H9 (cell line): ENCODE data around the gene TTC28. TPM values are rescaled to one million over a fixed set of nuclear protein-coding genes. Genes with fewer than 3 reads are reported as not detected.

Experiments
- DNase-seq: peaks from one replicate; pipeline ENCODE4 v3.0.0-alpha.2; 2017
- H2AFZ ChIP-seq: one replicate; pipeline ENCODE4 v1.6.1; 2013; ENCODE audit warnings: mild to moderate bottlenecking, low read length, control low read depth, moderate library complexity
- H2AK5ac ChIP-seq: 2 replicates; pipeline ENCODE4 v1.6.1; 2013; ENCODE audit warnings: low read length, control low read depth, mixed read lengths; ENCODE audit not compliant: insufficient read length
- H2BK120ac ChIP-seq: one replicate; pipeline ENCODE4 v1.6.1; 2013; ENCODE audit warnings: low read depth, mild to moderate bottlenecking, low read length, control low read depth, inconsistent platforms; ENCODE audit not compliant: poor library complexity, severe bottlenecking
- H2BK12ac ChIP-seq: 2 replicates; pipeline ENCODE4 v1.6.1; 2013; ENCODE audit warnings: low read length, control low read depth, mixed read lengths, low read depth; ENCODE audit not compliant: insufficient read length
- H2BK15ac ChIP-seq: 2 replicates; pipeline ENCODE4 v1.6.1; 2013; ENCODE audit warnings: low read depth, low read length, control low read depth
- H2BK20ac ChIP-seq: one replicate; pipeline ENCODE4 v1.6.1; 2013; ENCODE audit warnings: low read depth, mild to moderate bottlenecking, low read length, control low read depth, inconsistent platforms; ENCODE audit not compliant: poor library complexity, severe bottlenecking
- H2BK5ac ChIP-seq: 2 replicates; pipeline ENCODE4 v1.6.1; 2013; ENCODE audit warnings: low read length, control low read depth, mixed read lengths; ENCODE audit not compliant: insufficient read length
- H3K14ac ChIP-seq: 2 replicates; pipeline ENCODE4 v1.6.1; 2013; ENCODE audit warnings: low read length, control low read depth; ENCODE audit not compliant: insufficient read depth
- H3K18ac ChIP-seq: 2 replicates; pipeline ENCODE4 v1.6.1; 2013; ENCODE audit warnings: low read depth, mild to moderate bottlenecking, mixed read lengths, low read length, control low read depth; ENCODE audit not compliant: insufficient read length
- H3K23ac ChIP-seq: 2 replicates; pipeline ENCODE4 v1.6.1; 2013; ENCODE audit warnings: low read length, control low read depth, mixed read lengths, low read depth; ENCODE audit not compliant: insufficient read length
- H3K23me2 ChIP-seq: 2 replicates; pipeline ENCODE4 v1.6.1; 2013; ENCODE audit warnings: low read depth, mild to moderate bottlenecking, mixed read lengths, low read length, control low read depth; ENCODE audit not compliant: insufficient read length, poor library complexity, severe bottlenecking
- H3K27ac ChIP-seq: 2 replicates; pipeline ENCODE4 v1.5.1; 2013; ENCODE audit warnings: low read length, control low read depth, mixed read lengths, low read depth; ENCODE audit not compliant: insufficient read length
- H3K27me3 ChIP-seq: 2 replicates; pipeline ENCODE4 v1.6.1; 2013; ENCODE audit warnings: low read length, control low read depth, inconsistent platforms; ENCODE audit not compliant: insufficient read depth
- H3K4ac ChIP-seq: 2 replicates; pipeline ENCODE4 v1.6.1; 2013; ENCODE audit warnings: low read depth, mild to moderate bottlenecking, control low read depth, inconsistent platforms, low read length, moderate library complexity
- H3K4me1 ChIP-seq: 2 replicates; pipeline ENCODE4 v1.6.1; 2013; ENCODE audit warnings: low read length, control low read depth, inconsistent platforms; ENCODE audit not compliant: insufficient read depth
- H3K4me2 ChIP-seq: 2 replicates; pipeline ENCODE4 v1.6.1; 2013; ENCODE audit warnings: low read length, control low read depth, mixed read lengths; ENCODE audit not compliant: insufficient read length, insufficient read depth
- H3K56ac ChIP-seq: 2 replicates; pipeline ENCODE4 v1.6.1; 2013; ENCODE audit warnings: low read depth, mild to moderate bottlenecking, mixed read lengths, low read length, control low read depth; ENCODE audit not compliant: insufficient read length
- H3K79me1 ChIP-seq: 2 replicates; pipeline ENCODE4 v1.6.1; 2013; ENCODE audit warnings: low read depth, mild to moderate bottlenecking, moderate library complexity, low read length, control low read depth, inconsistent platforms; ENCODE audit not compliant: insufficient read depth, poor library complexity, severe bottlenecking
- H3K79me2 ChIP-seq: 2 replicates; pipeline ENCODE4 v1.6.1; 2013; ENCODE audit warnings: low read length, control low read depth, inconsistent platforms; ENCODE audit not compliant: insufficient read depth
- H3K9ac ChIP-seq: 2 replicates; pipeline ENCODE4 v1.6.1; 2013; ENCODE audit warnings: low read length, control low read depth, mixed read lengths; ENCODE audit not compliant: insufficient read length; ENCODE audit errors: extremely low read depth
- H3K9me3 ChIP-seq: one replicate; pipeline ENCODE4 v1.6.1; 2013; ENCODE audit warnings: low read depth, low read length, inconsistent platforms; ENCODE audit not compliant: control insufficient read depth
- H3T11ph ChIP-seq: one replicate; pipeline ENCODE4 v1.6.1; 2013; ENCODE audit warnings: mild to moderate bottlenecking, low read length, control low read depth, inconsistent platforms
- H4K20me1 ChIP-seq: one replicate; pipeline ENCODE4 v1.6.1; 2013; ENCODE audit not compliant: control insufficient read depth, insufficient read length, insufficient read depth
- H4K5ac ChIP-seq: 2 replicates; pipeline ENCODE4 v1.6.1; 2013; ENCODE audit warnings: low read depth, mild to moderate bottlenecking, mixed read lengths, low read length, control low read depth; ENCODE audit not compliant: insufficient read length
- H4K8ac ChIP-seq: replicated peaks from 2 replicates; pipeline ENCODE4 v1.6.1; 2013; ENCODE audit warnings: low read length, control low read depth, mixed read lengths, low read depth; ENCODE audit not compliant: insufficient read length
- H4K91ac ChIP-seq: 2 replicates; pipeline ENCODE4 v1.6.1; 2013; ENCODE audit warnings: low read depth, mild to moderate bottlenecking, moderate library complexity, mixed read lengths, low read length, control low read depth; ENCODE audit not compliant: insufficient read length
- H3K27ac Mint-ChIP-seq, 3 experiments: 2 replicates in 2 of 3; 3 replicates in 1 of 3; pipeline ENCODE4 v1.8.0; 2020 to 2021; ENCODE audit warnings: mixed read lengths in 3 of 3, mild to moderate bottlenecking in 1 of 3, moderate library complexity in 1 of 3
- H3K27me3 Mint-ChIP-seq: 2 replicates; pipeline ENCODE4 v1.8.0; 2021; ENCODE audit warnings: low read depth, mild to moderate bottlenecking, moderate library complexity, mixed read lengths
- H3K36me3 Mint-ChIP-seq, 3 experiments: 2 replicates in 2 of 3; 3 replicates in 1 of 3; pipeline ENCODE4 v1.8.0; 2020 to 2021; ENCODE audit warnings: low read depth in 3 of 3, mixed read lengths in 3 of 3; ENCODE audit not compliant: insufficient read depth in 1 of 3
- H3K4me1 Mint-ChIP-seq, 2 experiments: 2 replicates each; pipeline ENCODE4 v1.8.0; 2020; ENCODE audit warnings: mixed read lengths in 2 of 2
- H3K4me3 Mint-ChIP-seq, 2 experiments: 2 replicates in 1 of 2; 3 replicates in 1 of 2; pipeline ENCODE4 v1.8.0; 2020 to 2021; ENCODE audit warnings: mild to moderate bottlenecking in 2 of 2, mixed read lengths in 2 of 2, moderate library complexity in 1 of 2
- H3K9me3 Mint-ChIP-seq, 2 experiments: 2 replicates in 1 of 2; 3 replicates in 1 of 2; pipeline ENCODE4 v1.8.0; 2020; ENCODE audit warnings: mild to moderate bottlenecking in 2 of 2, mixed read lengths in 2 of 2, moderate library complexity in 1 of 2
- WGBS: extraction: QIAGEN DNeasy Blood & Tissue Kit; methylation state at CpG from one replicate; pipeline ENCODE4 v1.1.7; 2013; ENCODE audit warnings: missing lambda C conversion rate, low lambda C conversion rate, mixed read lengths; ENCODE audit not compliant: insufficient read length; ENCODE audit errors: extremely low coverage; 5-methylcytosine and 5-hydroxymethylcytosine counted together
- total RNA-seq: library from RNA; stranded (reverse); gene quantifications from 2 replicates; pipeline ENCODE4 v1.2.1, GENCODE V29; 2021
- TF ChIP-seq, protein P1 (sequence below): fragments of 200-600 bp; sonication (generic); conservative IDR thresholded peaks from 3 replicates; pipeline ENCODE4 v1.8.0; 2021; ENCODE audit warnings: antibody characterized with exemption, mild to moderate bottlenecking

Gene TTC28
- total RNA-seq, 1 experiment from 2014 or later = 13.6 TPM

DNA sequence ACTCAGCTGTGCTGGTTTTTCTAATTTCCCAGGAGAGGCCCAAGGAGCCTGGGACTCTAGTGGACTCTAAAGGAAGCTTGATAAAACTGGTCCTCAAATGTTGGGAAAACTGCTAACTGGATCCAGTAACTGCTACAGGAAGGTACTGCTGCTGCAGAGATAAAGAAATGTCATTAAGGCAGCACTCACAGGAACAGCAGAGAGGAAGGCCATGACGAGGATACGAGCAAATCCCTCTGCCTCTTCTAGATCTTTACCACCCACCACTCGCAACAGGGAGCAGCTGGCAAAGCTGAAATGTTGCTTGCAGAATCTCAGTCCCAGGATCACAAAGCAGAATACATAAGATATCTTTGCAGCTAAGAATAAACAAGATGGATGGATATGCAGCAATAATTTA, 23.5 kb downstream of the TTC28 start:
- Histone ChIP-seq H3K14ac (no peak overlapping the region), H3K9me3 (no peaks in the 10 kb centered on the region), H3K27me3 (no peaks in the 10 kb centered on the region), H2BK15ac (no peak overlapping the region), H2BK12ac (no peak overlapping the region), H3K23ac (no peak overlapping the region), H3K4me1 (no peaks in the 10 kb centered on the region), H4K5ac (no peak overlapping the region), H2AFZ (no peak overlapping the region), H3K4ac (no peak overlapping the region), H2BK5ac (no peak overlapping the region), H3T11ph (no peak overlapping the region), H3K27ac (no peak overlapping the region), H4K91ac (no peak overlapping the region), H2BK120ac (no peak overlapping the region), H3K4me2 (no peak overlapping the region), H3K56ac (no peak overlapping the region), H3K79me2 (no peaks in the 10 kb centered on the region), H3K18ac (no peak overlapping the region), H2AK5ac (no peak overlapping the region), H4K20me1 (no peaks in the 10 kb centered on the region), H3K79me1 (no peaks in the 10 kb centered on the region), H2BK20ac (no peak overlapping the region), H4K8ac (no peak overlapping the region), H3K9ac (no peak overlapping the region), H3K23me2 (no peaks in the 10 kb centered on the region)
- Mint-ChIP-seq H3K9me3 (no peaks in the 10 kb centered on the region), H3K4me1 (peaks cover 4 to 5% of the 10 kb centered on the region in 2 experiments; a peak in 2 of 4 replicates), H3K36me3 (peaks cover 0 to 4% (median 4%) of the 10 kb centered on the region in 3 experiments; a peak in 3 of 7 replicates), H3K27me3 (no peaks in the 10 kb centered on the region), H3K27ac (0 out of 7 replicates have a peak overlapping the region, but pooled peaks of 1 of the 3 experiments have one; percentile 45), H3K4me3 (no peak overlapping the region)
- no CpG with 5 or more reads among the region's 3 CpGs for WGBS
- no peak for DNase-seq
- TF ChIP-seq, protein P1, sequence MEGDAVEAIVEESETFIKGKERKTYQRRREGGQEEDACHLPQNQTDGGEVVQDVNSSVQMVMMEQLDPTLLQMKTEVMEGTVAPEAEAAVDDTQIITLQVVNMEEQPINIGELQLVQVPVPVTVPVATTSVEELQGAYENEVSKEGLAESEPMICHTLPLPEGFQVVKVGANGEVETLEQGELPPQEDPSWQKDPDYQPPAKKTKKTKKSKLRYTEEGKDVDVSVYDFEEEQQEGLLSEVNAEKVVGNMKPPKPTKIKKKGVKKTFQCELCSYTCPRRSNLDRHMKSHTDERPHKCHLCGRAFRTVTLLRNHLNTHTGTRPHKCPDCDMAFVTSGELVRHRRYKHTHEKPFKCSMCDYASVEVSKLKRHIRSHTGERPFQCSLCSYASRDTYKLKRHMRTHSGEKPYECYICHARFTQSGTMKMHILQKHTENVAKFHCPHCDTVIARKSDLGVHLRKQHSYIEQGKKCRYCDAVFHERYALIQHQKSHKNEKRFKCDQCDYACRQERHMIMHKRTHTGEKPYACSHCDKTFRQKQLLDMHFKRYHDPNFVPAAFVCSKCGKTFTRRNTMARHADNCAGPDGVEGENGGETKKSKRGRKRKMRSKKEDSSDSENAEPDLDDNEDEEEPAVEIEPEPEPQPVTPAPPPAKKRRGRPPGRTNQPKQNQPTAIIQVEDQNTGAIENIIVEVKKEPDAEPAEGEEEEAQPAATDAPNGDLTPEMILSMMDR = no peak
